Nephron progenitor cell (in vitro differentiated cells): ENCODE data around the gene RETREG1.
A peak's percentile ranks its signal among the peaks of the same experiment; 100 is the strongest.

Source experiments
- DNase-seq: peaks from one replicate; pipeline ENCODE4 v3.0.0; 2021
- H3K27ac Mint-ChIP-seq: 2 replicates; pipeline ENCODE4 v1.8.0; 2021; ENCODE audit warnings: mild to moderate bottlenecking, moderate library complexity, mixed read lengths
- H3K27me3 Mint-ChIP-seq: 2 replicates; pipeline ENCODE4 v1.8.0; 2021; ENCODE audit warnings: mild to moderate bottlenecking, low read depth, mixed read lengths; ENCODE audit not compliant: poor library complexity
- H3K36me3 Mint-ChIP-seq: 2 replicates; pipeline ENCODE4 v1.8.0; 2021; ENCODE audit warnings: low read depth, mixed read lengths
- H3K4me1 Mint-ChIP-seq: 2 replicates; pipeline ENCODE4 v1.8.0; 2021; ENCODE audit warnings: mixed read lengths
- H3K4me3 Mint-ChIP-seq: 2 replicates; pipeline ENCODE4 v1.8.0; 2021; ENCODE audit warnings: mild to moderate bottlenecking, moderate library complexity, mixed read lengths
- H3K9me3 Mint-ChIP-seq: 2 replicates; pipeline ENCODE4 v1.8.0; 2021; ENCODE audit warnings: mild to moderate bottlenecking, moderate library complexity, mixed read lengths
- TF ChIP-seq, protein P1 (sequence below): fragments of 200-600 bp; sonication (generic); IDR thresholded peaks from 2 replicates; pipeline ENCODE4 v1.5.0; 2021; ENCODE audit warnings: antibody characterized with exemption

RETREG1 gene

DNA sequence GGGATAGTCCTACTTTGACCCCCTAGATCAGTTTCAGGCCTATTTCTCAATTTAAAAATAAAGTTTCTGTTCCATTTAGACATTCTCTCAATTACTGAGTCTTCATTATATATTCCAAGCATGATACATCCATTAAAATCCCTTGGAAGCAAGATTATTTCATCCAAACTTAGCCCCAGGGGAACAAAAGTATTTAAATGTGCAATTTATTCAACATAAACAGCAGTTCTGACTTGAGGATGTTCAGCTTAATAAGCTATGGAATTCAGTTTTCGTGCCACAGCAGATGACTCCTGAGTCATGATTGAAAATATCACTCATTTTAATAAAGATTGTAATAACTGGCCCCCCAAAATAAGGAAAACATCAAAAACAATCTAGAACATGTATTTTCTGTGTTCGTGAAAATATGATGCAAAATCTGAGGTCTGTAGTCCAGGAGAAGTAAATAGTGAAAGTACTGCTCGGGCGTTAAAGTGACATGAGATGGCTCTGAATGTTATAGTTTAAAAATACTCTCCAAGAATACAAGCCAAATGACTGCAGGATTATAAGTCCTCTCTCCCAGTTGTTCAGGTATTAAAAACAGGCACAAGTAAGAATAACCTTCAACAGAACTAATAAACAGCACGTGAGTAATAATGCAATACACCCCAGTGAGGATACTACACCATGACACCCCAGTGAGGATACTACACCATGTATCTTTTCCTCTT, 67.1 kb downstream of the RETREG1 start:
- H3K27ac Mint-ChIP-seq, result no peak overlapping the region
- H3K4me3 Mint-ChIP-seq, result no peak overlapping the region
- DNase-seq, result no peak
- TF ChIP-seq, protein P1, sequence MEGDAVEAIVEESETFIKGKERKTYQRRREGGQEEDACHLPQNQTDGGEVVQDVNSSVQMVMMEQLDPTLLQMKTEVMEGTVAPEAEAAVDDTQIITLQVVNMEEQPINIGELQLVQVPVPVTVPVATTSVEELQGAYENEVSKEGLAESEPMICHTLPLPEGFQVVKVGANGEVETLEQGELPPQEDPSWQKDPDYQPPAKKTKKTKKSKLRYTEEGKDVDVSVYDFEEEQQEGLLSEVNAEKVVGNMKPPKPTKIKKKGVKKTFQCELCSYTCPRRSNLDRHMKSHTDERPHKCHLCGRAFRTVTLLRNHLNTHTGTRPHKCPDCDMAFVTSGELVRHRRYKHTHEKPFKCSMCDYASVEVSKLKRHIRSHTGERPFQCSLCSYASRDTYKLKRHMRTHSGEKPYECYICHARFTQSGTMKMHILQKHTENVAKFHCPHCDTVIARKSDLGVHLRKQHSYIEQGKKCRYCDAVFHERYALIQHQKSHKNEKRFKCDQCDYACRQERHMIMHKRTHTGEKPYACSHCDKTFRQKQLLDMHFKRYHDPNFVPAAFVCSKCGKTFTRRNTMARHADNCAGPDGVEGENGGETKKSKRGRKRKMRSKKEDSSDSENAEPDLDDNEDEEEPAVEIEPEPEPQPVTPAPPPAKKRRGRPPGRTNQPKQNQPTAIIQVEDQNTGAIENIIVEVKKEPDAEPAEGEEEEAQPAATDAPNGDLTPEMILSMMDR, result no peak
- peaks cover 2% of the 10 kb centered on the region for H3K27me3 Mint-ChIP-seq
- no peaks in the 10 kb centered on the region for H3K36me3 Mint-ChIP-seq
- H3K4me1 Mint-ChIP-seq, result peaks cover 12% of the 10 kb centered on the region
- no peaks in the 10 kb centered on the region for H3K9me3 Mint-ChIP-seq

DNA sequence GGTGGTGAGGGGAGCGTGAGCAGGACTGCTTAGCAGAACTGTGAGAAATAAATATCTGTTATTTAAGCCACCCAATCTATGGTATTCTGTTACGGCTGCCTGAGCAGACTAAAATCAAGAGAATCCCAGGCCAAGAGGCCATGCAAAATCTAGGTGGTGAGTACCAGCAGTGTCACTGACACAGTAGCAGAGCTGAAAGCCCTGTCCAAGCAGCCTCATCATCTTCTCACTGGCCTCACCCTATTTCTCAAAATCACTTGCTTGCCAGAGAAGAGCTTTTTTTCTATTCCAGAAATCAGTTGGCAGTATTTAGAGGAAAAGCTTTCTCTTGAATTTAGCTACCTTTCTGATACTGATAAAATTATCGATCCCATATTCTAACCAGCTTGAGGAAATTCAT, 68.0 kb downstream of the RETREG1 start:
- TF ChIP-seq, protein P1, result no peak
- H3K9me3 Mint-ChIP-seq, result no peaks in the 10 kb centered on the region
- peaks cover 2% of the 10 kb centered on the region for H3K27me3 Mint-ChIP-seq
- DNase-seq, result no peak
- H3K4me1 Mint-ChIP-seq, result peaks cover 12% of the 10 kb centered on the region
- H3K36me3 Mint-ChIP-seq, result no peaks in the 10 kb centered on the region
- H3K27ac Mint-ChIP-seq, result no peak overlapping the region
- H3K4me3 Mint-ChIP-seq, result no peak overlapping the region

DNA sequence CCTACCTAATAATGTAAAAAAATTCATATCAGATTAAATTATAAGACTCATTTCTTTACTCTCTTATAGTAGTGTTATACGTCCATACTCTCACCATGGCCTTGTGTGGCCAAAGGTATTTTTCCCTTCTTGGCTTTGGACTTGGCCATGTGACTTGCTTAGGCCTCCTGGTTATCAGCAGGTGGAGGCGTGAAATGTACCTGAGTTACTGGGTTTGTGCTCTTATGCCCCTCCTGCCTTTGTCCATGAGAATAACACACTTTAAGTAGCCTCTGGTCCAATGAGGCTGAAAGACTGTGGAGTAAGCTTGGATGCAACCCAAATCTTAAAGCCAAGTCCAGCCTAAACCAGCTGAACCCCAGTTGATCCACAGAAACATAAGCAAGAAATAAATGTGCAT, 68.7 kb downstream of the RETREG1 start:
- Mint-ChIP-seq H3K4me1 (peaks cover 12% of the 10 kb centered on the region), H3K36me3 (no peaks in the 10 kb centered on the region), H3K9me3 (no peaks in the 10 kb centered on the region), H3K4me3 (no peak overlapping the region), H3K27me3 (peaks cover 2% of the 10 kb centered on the region), H3K27ac (no peak overlapping the region)
- DNase-seq, result no peak
- TF ChIP-seq, protein P1, result no peak

DNA sequence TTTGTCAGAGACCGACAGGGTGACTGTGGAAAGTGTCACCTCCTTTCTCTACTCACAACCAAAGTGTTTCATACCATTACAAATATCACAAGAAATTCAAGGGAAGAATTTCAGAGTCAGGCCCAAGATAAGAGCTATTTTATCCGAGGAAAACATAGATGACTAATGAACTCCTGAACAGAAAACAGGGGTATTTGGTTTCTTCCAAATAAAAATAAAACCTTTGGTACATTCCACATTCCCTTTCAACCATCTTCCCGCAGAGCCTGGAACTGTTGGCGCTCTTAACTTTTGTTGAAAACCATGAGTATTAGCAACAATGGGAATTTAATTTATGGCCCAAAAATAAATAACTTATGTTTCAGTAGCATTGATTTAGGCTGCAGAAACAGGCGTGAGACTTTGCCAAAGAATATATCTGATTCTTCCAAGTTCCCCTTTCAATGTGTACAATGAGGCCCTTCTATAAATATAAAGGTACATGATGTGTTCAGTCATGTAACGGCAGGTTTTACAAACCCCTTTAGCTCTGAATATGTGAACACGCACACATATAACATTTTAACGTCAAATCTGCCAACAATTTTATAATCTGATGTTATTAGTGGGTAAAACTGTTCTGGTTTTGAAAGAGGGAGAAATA, 69.5 kb downstream of the RETREG1 start:
- no peaks in the 10 kb centered on the region for H3K36me3 Mint-ChIP-seq
- no peaks in the 10 kb centered on the region for H3K9me3 Mint-ChIP-seq
- peaks cover 2% of the 10 kb centered on the region for H3K27me3 Mint-ChIP-seq
- H3K4me3 Mint-ChIP-seq, result no peak overlapping the region
- H3K4me1 Mint-ChIP-seq, result peaks cover 5% of the 10 kb centered on the region
- peak overlapping the region; percentile 28 for H3K27ac Mint-ChIP-seq
- DNase-seq, result no peak
- TF ChIP-seq, protein P1, result no peak

DNA sequence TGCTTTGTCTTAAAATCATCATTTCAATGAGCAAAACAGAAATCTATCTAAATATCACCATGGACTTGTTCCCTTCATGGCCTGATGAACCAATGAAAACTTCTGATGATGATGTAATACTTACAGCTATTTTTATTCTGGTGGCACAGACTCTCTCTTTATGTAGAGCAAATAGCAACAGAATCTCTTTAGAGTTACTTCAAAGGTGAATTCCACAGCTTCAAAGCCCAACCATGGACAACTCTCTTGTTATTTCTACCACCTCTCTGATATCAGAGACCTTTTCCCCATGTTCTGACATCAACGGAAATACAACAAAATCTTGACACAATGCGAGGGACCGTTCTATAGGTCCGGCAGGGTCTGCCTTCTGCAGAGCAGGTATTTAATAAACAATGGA, 70.1 kb downstream of the RETREG1 start:
- H3K4me1 Mint-ChIP-seq, result peaks cover 5% of the 10 kb centered on the region
- peak overlapping the region; percentile 28 for H3K27ac Mint-ChIP-seq
- H3K36me3 Mint-ChIP-seq, result no peaks in the 10 kb centered on the region
- H3K9me3 Mint-ChIP-seq, result no peaks in the 10 kb centered on the region
- peaks cover 2% of the 10 kb centered on the region for H3K27me3 Mint-ChIP-seq
- TF ChIP-seq, protein P1, result no peak
- no peak overlapping the region for H3K4me3 Mint-ChIP-seq
- no peak for DNase-seq
